Kidney glomerular epithelial cell (primary cell): ENCODE results near the gene HYAL2.
"Not testable (repeated sequence)": the region's sequence is repeated elsewhere in the genome, so short reads cannot be mapped to it uniquely, and the experiment has no call there.

Experiments used
- DNase-seq: peaks from one replicate; lab custom pipeline; 2025; lab: John Stamatoyannopoulos, UW

HYAL2 gene

DNA sequence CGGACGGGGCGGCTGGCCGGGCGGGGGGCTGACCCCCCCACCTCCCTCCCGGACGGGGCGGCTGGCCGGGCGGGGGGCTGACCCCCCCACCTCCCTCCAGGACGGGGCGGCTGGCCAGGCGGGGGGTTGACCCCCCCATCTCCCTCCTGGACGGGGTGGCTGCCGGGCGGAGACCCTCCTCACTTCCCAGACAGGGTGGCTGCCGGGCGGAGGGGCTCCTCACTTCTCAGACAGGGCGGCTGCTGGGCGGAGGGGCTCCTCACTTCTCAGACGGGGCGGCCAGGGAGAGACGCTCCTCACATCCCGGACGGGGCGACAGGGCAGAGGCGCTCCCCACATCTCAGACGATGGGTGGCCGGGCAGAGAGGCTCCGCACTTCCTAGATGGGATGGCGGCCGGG, 10.5 kb downstream of the HYAL2 start:
- not testable (repeated sequence) for DNase-seq

DNA sequence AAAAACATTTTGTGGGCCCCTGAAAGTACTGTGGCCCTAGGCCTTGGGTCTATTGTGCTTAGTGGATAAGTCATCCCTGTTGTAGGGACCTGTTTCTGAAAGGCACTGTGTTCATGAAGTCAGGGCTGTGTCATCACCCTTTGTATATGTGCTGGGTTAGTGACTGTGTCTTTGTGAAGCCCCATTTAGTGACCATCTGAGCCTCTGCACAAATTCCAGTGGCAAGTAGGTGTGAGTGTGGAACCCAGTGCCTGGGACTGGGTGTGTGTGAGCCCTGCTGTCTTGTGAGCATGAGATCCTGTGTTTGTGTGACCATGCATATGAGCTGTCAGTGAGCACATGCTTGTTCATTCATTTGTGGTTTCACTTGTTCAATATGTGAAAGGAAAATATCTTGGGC, 17.9 kb downstream of the HYAL2 start:
- no peak for DNase-seq

- DNase-seq = no peak
Measured at GRCh38 chr3:50303013-50303815, 19.3 kb downstream of the HYAL2 start, which contains the start of gene HYAL1. TSS of gene HYAL1 (minus strand) at chr3:50303574. CDS start at chr3:50302956, 618 bp downstream.

DNA sequence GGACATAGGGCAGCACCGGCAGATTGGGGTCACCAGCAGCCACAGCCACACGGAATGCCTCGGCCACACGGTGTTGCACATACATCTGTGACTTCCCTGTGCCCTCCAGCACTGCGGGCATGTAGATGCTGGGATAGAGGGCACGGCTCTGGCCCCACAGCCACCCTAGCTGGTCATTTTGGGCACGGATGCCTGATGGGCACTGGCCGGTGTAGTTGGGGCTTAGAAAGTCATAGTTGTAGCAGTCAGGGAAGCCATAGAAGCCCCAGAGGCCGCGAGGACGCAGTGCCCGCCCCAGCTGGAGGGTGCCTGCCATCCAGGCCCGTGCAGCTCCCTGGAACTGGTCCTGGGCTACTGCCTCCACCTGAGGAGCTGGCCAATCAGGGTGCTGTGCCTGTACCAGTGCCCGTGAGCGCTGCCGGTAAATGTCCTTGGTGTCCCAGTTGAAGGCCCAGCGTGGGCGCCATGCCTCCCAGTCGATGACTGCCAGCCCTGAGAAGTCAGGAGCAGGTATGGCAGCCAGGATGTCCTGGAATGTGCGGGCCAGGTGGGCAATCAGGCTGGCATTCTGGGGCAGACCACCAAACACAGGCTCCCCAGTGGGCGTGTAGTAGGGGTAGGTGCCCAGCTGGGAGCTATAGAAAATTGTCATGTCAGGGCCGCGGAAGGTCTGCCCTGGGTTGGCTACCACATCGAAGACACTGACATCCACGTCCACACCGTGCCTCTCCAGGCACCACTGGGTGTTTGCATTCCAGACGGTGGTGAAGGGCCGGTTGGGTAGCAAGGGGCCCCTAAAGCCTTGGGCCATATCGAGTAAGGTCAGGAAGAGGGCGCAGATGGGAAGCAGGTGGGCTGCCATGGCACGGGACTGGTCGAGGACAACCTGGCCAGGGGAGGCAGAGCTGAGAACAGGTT, 20.2 kb downstream of the HYAL2 start:
- DNase-seq = no peak

GRCh38 chr3:50300681-50301254, 21.8 kb downstream of the HYAL2 start:
- no peak for DNase-seq

DNA sequence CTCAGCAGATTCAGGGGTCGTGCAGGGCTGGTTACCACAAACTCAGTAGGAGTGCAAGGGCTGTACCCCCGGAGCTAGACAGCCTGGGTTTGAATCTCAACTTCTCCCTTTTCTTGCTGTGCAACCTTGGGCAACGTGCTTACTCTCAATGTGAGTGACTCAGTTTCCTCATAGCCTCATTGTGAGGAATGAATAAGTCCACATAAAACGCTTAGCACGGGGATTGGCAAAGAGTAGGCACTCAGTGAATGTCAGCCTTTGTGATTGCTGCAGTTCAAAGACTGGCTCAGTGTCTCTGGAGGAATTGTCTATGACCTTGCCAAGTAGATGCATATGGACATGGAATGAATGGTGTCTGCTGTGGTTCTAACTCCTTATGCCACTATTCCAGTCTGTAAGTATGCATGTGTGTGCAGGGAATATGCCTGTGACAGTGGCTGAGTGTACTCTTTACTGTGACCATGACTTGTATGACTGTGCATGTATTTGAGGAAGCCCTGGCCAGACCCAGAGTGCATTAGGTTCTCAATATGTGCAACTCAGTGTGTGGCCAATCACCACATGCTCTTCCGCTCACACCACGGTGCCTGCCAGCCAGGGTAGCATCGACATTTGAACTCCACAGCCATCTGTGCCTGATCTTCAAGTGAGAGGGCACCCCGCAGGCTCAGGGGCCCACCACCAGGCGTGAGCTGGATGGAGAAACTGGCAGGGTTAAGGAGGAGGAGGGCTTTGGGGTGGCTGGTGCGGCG, 22.4 kb downstream of the HYAL2 start:
- no peak for DNase-seq

DNA sequence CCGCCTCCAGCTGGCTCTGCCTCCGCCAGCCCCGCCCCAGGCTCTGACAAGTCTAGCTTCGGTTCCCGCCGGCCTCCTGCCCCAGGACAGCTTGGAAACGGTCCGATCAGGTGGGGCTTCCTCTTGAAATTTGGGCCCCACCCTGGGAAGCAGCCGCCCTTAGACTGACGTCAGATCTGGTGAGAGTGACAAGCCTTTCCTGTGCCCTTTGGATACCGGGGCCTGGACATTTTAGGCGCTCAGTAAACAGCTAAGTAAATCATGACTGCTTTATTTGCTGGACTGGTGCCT, 23.0 kb downstream of the HYAL2 start:
- no peak for DNase-seq

- peak; percentile 98 for DNase-seq
Measured at GRCh38 chr3:50298836-50299637, 23.5 kb downstream of the HYAL2 start, which contains the start of the genes HYAL3 and NAA80. TSS of gene HYAL3 (minus strand) at chr3:50299405. CDS start at chr3:50295602, 3,803 bp downstream. TSS of gene NAA80 (minus strand) at chr3:50299405. CDS start at chr3:50297463, 1,942 bp downstream.

DNA sequence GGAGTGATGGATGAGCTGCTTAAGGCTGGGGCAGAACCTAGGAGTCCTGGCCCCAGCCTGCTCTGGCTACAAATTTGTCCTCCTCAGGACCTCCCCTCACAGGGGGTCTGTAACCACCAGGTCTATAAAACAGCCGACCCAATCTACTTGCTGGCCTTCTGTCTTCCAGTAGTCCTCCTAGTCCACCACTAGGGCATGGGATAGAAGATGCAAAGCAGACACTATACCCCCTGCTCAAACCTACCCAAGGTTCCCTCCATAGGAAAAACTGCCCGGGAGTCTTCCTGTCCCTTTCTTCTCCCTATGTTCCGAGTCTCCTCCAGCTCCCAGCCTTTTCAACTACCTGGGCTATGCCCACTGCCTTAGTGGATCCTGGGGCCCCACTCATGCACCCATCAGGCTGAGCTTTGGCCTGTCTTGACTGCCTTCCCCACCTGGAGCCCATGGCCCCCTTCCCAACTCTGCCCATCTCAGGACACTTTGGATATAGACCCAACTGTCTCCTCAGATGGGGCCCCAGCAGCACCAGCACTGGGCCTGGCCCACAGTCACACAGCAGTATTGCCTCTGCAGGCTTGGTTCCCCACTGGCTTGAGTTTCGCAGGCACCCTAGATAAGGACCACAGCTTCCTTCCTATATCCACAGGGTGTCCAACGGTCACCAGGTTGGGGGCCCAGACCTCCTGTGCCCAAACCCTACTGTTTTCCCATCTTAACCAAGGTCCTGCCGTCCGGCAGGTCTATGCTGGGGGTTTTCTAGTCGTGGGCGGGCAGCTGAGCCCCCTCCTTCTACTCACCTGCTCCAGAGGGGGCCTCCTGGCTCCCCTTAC, 24.4 kb downstream of the HYAL2 start:
- no peak for DNase-seq

- no peak for DNase-seq
Measured at GRCh38 chr3:50297384-50297775, 25.2 kb downstream of the HYAL2 start.

GRCh38 chr3:50296721-50297383, 25.7 kb downstream of the HYAL2 start:
- DNase-seq = no peak

DNA sequence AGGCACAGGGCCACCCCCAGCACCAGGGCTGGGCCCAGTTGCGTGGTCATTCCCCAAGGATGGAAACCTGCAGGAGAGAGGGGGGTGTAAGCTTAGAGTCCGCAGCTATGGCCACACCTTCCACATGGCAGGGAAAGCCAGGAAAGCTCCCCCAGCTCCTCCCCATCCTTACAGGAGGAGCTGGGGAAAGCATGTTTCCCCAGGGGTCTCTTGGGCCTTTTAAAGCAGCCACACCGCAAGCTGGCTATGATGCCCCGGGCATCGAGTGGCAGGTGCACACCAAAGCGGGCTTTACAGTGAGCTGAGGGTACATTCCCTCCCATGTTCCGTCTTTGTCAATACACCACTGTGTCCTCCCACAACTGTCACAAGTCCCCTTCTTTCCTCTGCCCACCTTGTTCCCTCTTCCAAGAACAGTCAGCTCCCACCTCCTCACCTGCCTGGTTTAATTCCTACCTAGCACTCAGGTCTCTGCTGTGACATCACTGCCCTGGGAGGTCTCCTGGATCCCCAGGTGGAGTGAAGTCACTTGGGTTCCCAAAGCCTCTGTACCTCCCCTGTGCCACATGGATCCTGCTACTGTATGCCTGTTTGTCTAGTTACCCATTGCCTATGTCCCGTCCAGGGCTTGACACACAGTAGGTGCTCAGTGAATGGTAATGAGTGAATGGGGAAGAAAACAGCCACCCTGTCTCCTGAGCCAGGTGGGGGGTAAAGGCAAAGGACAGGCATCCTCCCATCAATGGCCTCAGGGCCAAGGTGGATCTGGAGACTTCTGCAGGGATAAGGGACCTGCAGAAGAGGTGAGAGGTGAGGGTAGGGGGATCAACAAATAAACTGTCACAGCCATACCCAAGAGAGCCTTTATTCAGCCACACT, 26.8 kb downstream of the HYAL2 start:
- DNase-seq = no peak

DNA sequence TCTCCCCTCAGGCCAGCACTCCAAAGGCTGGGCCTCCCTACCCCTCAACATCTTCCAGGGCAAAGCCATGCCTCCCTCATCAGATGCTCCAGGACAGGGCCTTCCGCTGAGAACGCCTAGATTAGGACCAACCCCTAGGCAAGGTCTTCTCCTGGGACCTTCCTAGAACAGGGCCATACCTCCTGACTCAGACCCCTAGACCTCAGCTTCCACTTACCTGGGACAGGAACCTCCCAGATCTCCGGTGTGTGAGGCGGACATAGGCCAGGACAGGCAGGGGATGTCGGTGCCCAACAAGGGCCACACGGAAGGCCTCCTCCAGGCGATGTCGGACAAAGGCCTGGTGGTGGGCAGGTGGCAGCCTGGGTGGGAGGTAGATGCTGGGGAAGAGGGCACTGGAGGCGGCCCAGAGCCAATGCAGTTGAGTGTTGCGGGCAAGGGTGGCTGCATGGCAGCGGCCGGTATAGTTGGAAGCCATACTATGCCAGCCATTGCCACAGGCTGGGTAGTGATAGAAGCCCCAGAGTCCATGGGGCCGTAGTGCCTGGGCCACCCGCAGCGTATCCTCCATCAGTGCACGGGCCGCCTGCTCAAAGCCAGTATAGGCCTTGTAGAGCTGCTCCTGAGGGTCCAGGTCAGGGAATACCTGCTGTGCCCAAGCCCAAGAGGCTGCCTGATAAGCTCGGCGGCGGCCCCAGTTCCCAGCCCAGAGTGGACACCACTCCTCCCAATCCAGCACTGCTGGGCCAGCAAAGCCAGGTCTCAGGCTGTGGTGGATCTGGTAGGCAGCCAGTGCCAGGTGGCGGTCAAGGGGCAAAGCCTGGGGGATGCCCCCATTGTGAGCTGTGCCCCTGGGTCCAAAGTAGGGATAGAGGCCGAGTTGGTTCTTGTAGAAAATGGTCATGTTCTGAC, 27.8 kb downstream of the HYAL2 start:
- DNase-seq = no peak

DNA sequence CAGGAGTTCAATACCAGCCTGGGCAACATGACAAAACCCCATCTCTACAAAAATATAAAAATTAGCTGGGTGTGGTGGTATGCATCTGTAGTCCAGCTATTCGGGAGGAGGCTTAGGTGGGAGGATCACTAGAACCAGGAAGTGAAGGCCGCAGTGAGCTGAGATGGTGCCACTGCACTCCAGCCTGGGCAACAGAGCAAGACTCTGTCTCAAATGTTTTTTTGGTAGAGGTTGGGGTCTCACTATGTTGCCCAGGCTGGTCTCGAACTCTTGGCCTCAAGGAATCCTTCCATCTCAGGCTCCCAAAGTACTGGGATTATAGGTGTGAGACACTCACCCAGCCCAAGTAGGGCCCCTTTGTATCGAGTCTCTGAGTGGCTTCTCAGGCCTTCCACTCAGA, 28.5 kb downstream of the HYAL2 start:
- DNase-seq = no peak

DNA sequence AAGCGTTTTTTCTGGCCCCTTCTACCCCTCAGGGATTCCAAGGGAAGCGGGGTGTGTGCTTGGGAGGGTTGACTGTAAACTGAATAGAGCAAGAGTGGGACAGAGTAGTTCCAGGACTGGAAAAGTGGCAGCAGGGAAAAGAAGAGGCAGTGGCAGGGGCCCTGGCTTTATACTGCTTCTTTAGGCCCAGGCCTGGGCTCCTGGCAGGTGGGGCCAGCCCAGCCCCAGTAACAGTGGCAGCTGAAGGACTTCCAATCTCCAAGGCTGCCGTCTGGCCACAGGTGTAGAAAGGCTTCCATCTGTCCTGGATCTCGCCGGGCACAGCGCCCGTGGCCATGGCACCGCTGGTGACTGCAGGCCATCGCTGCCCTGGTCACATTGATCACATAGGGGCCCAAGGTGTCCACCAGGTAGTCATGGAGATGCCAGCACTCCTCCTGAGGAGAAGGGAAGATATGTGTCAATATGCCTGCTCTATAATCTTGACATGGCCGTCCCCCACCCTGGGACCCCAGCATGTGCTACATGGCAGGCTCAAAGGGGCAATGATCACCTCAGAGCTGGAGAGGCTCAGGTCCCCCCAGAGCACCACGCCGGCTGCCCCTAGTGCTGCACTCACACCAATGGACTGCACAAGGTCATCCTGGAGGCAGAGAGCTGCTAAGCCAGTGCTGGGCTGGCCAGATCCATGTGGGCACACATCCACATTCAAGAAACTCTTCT, 29.3 kb downstream of the HYAL2 start:
- no peak for DNase-seq

DNA sequence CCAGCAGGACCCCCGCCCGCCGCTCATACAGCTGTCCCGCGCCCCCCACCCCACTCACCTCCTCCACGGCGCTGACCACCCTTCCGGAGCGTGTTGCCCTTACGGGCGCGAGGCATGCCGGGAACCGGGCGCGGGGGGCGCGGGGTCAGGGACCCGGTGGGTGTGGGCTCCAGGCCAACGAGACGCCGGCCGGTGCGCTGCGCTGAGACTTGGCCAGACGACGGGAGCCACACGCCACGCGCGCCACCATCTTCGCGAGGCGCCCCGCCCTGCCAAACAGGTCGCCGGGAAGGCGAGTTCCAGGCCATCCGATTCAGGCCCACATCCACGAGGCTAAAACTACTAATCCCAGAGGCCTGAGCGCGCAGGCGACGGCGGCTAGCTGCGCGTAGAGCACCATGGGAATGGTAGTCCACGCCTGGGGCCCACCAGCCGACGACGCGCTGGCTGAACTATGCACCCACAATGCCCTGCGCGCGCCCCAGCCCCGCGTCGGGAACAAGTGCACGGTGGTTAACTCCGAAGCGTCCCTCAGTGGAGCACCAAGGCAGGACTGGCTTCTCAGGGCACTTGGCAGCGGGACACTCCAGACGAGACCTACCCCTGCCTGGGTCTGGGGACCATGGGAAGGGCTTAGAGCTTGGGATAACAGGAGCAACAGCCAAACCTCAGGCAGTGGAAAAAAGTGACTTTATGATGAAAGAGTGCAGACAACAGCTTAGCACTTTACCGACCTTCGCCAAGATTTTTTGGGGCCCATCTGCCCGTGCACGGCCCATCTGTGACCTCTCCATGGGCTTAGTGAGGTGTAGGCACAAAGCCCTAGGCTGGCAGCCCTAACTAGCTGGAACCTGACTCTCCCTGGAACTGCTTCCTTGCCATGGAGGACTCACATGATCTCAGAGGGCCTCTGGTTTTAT, 30.1 kb downstream of the HYAL2 start, which contains the start of gene IFRD2:
TSS of gene IFRD2 (minus strand) at position 271 of the 920 bp plus-strand sequence. CDS start at position 116, 155 bp downstream.
- DNase-seq = peak; percentile 98
